Measurements from ENCODE around the gene CST7.
"Not testable (repeated sequence)": the region's sequence is repeated elsewhere in the genome, so short reads cannot be mapped to it uniquely, and the experiment has no call there.

CST7 gene

DNA sequence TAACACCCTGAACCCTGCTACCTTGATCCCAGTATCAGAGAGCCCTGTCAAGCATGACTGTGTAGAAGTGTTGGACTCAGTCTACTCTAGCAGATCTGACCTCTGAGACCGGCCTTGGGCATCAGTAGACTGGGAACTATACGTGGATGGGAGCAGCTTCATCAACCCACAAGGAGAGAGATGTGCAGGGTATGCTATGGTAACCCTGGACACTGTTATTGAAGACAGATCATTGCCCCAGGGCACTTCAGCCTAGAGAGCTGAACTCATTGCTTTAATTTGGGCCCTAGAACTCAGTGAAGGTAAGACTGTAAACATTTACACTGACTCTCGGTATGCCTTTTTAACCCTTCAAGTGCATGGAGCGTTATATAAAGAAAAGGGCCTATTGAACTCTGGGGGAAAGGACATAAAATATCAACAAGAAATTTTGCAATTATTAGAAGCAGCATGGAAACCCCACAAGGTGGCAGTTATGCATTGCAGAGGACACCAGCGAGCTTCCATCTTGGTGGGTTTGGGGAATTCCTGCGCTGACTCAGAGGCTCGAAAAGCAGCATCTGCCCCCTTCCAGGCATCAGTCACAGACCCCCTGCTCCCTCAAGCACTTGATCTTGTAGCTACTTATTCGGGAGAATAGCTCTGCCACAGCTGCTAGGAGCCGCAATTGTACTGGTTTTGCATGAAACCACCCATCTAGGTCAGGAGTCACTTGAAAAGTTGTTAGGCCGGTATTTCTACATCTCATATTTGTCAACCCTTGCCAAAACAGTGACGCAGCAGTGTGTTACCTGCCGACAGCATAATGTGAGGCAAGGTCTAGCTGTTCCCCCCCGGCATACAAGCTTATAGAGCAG lies 19.0 kb upstream of the CST7 start:
- not testable (repeated sequence) for FAIRE-seq

- not testable (repeated sequence) for FAIRE-seq
These were observed 18.1 kb upstream of the CST7 start for GRCh38 chr20:24930724-24931688.

DNA sequence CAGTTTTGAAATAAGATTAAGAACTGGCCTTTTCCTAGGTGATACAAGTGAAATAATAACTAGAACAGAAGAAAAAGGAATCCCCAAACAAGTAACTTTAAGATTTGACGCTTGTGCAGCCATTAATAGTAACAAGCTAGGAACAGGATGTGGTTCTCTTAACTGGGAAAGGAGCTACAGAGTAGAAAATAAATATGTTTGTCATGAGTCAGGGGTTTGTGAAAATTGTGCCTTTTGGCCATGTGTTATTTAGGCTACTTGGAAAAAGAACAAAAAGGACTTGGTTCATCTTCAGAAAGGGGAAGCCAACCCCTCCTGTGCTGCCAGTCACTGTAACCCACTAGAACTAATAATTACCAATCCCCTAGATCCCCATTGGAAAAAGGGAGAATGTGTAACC lies 17.2 kb upstream of the CST7 start:
- FAIRE-seq: peak; percentile 61

- FAIRE-seq: no peak
These were observed 15.7 kb upstream of the CST7 start for GRCh38 chr20:24933266-24933908.

DNA sequence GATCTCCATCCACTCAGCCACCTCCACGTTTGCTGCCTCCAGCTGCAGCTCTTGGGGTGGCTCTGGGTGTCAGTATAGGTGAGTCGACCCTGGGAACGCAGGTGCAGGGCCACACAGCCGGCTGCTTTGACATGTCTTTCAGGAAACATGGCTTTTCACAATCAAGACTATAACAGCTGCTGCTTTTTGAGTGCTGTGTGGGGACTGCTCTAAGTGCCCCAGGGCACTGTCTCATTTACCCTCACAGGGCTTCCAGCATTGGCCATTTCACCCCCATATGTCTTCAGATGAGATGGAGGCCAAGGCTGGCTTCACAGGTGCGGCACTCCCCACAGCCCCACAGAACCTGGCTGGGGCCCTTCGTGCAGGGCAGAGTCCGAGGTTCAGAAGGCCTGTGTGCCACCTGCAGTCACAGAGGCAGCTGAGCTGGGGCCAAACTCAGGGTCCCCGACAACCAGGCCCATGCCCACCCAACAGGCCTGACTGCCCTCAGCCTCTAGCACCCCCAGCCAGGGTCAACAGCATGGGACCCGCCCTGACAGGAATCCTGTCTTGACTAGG lies 14.9 kb upstream of the CST7 start:
- FAIRE-seq: no peak

GRCh38 chr20:24934716-24935115 lies 14.4 kb upstream of the CST7 start:
- no peak for FAIRE-seq

- no peak for FAIRE-seq
These were observed 13.9 kb upstream of the CST7 start for GRCh38 chr20:24935140-24935539.

GRCh38 chr20:24935766-24936525 lies 13.1 kb upstream of the CST7 start:
- no peak for FAIRE-seq

- no peak for FAIRE-seq
These were observed 12.3 kb upstream of the CST7 start for GRCh38 chr20:24936526-24937407.

DNA sequence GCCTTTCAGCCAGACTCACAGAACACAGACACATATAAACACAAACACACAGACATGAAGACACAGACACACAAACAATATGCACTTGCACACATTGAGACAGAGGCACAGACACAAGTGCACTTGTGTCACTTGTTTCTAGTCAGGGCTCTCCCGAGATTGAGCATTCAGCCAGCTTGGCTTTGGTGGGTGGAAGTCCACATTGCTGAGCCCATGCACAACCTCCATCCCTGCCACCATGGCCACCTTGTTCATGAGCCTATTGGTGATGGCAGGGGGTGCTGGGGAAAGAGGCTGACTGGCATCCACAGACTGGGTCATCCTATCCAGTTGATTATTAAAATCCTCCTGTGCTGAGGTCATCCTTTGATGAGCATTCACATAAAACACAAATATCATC lies 11.5 kb upstream of the CST7 start:
- no peak for FAIRE-seq

DNA sequence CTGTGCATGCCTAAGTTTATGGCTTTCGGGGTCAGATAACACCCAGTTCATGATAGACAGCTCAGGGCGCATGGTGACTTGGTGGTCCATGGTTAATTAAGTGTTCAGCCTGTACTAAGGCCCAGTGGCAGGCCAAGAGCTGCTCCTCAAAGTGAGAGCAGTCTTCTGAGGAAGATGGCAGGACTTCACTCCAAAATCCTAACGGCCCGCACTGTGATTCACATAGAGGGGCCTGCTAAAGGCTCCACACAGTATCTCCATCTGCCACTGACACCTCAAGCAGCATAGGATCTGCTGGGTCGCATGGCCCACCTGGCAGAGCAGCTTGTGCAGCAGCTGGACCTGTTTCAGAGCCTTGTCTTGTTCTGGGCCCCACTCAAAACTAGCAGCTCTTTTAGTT lies 10.6 kb upstream of the CST7 start:
- no peak for FAIRE-seq

DNA sequence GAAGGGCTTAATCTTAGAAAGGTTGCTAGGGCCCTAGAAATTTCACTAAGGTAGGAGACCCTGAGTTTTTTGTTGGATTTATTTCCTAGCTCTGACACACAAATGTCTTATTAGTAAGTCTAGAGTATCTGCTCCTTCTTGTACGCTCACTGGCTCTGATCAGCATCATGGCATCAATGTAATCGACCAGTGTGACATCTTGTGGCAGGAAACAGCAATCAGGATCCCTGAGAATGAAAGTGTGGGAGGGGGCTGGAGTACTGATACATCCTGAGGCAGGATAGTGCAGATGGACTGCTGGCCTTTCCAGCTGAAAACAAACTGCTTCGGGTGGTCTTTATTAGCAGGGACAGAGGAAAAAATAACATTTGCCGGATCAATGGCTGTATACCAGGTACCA lies 10.0 kb upstream of the CST7 start:
- FAIRE-seq: no peak

- no peak for FAIRE-seq
These were observed 6.4 kb upstream of the CST7 start for GRCh38 chr20:24942679-24943078.

GRCh38 chr20:24943196-24943595 lies 5.9 kb upstream of the CST7 start:
- FAIRE-seq: no peak

DNA sequence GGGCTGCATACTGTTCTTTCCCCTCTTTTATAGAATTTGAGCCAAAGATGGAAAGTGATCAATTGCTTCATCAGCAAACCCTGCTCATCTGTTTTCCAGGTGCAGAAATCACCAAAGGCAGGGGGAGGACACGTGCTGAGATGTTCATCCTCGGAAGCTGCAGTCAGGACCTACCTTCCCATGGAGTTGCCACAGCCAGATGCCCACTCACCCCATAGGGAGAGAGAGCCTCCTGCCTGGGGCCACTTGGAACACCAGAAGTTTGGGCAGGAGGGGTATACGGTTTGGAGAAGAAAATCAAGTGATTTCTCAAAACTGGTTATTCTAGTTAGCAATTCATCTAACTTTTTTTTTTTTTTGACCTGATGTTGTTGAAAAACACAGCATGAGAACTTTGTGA lies 5.3 kb upstream of the CST7 start:
- no peak for FAIRE-seq

DNA sequence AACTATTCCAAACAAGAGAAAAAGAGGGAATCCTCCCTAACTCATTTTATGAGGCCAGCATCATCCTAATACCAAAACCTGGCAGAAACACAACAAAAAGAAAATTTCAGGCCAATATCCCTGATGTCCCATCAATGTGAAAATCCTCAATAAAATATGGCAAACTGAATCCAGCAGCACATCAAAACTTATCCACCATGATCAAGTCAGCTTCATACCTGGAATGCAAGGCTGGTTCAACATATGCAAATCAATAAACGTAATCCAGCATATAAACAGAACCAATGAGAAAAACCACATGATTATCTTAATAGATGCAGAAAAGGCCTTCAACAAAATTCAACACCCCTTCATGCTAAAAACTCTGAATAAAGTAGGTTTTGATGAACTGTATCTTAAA lies 2.7 kb upstream of the CST7 start:
- FAIRE-seq: not testable (repeated sequence)

- FAIRE-seq: not testable (repeated sequence)
These were observed 602 bp upstream of the CST7 start for GRCh38 chr20:24948396-24948938.

DNA sequence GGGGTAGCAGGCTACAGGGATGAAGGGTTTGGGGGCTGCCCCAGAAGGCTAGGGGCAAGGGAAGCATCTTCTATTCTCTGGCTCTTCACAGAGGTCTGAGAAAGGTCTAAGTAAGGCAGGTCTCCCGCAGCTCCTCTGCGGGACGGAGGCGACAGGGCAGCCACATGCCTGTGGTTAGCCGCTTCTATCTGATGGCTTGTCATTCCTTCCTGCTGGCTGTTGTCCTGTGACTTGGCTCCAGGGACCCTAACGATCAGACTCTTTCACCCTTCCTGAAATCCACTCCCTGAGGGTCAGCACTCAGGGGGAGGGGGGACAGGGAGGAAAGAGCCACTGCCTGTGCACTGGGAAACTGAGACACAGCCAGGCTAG lies 673 bp downstream of the CST7 start:
- FAIRE-seq: no peak

DNA sequence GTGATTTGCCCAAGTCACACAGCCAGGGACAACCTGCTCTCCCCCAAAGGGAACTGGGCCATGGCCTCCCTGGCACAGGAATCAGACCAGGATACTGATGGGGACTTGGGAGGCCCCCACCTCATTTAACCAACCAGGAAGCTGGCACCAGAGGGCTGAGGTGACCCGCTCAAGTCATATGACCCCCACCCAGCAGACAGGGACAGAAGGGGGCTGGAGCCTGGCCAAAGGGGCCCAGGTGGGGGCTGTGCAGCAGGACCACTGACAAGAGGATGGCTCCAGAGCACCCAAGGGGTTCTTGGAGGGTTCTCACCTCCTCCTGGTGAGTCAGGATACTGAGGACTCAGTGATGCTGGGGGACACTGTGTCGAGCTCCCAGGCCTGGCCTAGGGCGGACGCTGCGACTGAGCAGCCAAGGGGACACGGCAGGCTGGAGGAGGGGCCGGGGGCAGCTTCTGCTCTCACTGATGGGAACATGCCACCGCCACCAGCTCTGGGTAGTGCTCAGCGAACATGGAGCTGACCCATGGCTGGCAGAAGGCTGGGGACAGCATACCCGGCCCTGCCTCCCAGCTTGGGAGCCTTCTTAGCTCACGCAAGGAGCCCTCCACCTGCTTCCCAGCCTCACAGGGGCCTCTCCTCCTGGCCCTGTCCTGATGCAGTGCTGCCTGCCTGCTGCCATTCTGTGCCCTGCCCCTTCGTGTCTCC lies 1.2 kb downstream of the CST7 start:
- no peak for FAIRE-seq

All from endometrium (tissue), 2 donors.